ENCODE data around the gene DNAJC19. TPM values are rescaled to one million over a fixed set of nuclear protein-coding genes. Genes with fewer than 3 reads are reported as not detected.

Gene DNAJC19
- total RNA-seq, 4 donors from 2014 or later = 24.6 to 67.6 (median 46.0) TPM

- Histone ChIP-seq H3K9me3 (no peaks in the 10 kb centered on the region), H3K4me1 (peaks cover 0 to 40% (median 10%) of the 10 kb centered on the region in 3 donors), H3K27ac (peak overlapping the region in 1 of 4 donors; percentile 15), H3K4me3 (no peak overlapping the region), H3K36me3 (peaks cover 0 to 73% of the 10 kb centered on the region in 2 donors), H3K27me3 (no peaks in the 10 kb centered on the region)
- TF ChIP-seq EP300 (IDR thresholded peaks at IDR 0.05) (no peak), CTCF (IDR thresholded peaks at IDR 0.05) (no peak), POLR2AphosphoS5 (IDR thresholded peaks at IDR 0.05) (no peak), POLR2A (IDR thresholded peaks at IDR 0.05) (no peak)
- no peak for ATAC-seq
Measured at GRCh38 chr3:180980611-180981010, 8.9 kb downstream of the DNAJC19 start.

- Histone ChIP-seq H3K27me3 (no peaks in the 10 kb centered on the region), H3K4me1 (peaks cover 0 to 40% (median 10%) of the 10 kb centered on the region in 3 donors), H3K9me3 (no peaks in the 10 kb centered on the region), H3K36me3 (peaks cover 0 to 73% of the 10 kb centered on the region in 2 donors), H3K4me3 (no peak overlapping the region), H3K27ac (peak overlapping the region in 1 of 4 donors; percentile 15)
- no peak for ATAC-seq
- no peak for TF ChIP-seq EP300 (IDR thresholded peaks at IDR 0.05)
- no peak for TF ChIP-seq POLR2A (IDR thresholded peaks at IDR 0.05)
- TF ChIP-seq CTCF (IDR thresholded peaks at IDR 0.05) = no peak
- TF ChIP-seq POLR2AphosphoS5 (IDR thresholded peaks at IDR 0.05) = no peak
Measured at GRCh38 chr3:180979961-180980360, 9.6 kb downstream of the DNAJC19 start.

- Histone ChIP-seq H3K27me3 (no peaks in the 10 kb centered on the region), H3K36me3 (peaks cover 0 to 62% of the 10 kb centered on the region in 2 donors), H3K4me3 (no peak overlapping the region), H3K9me3 (no peaks in the 10 kb centered on the region), H3K4me1 (peaks cover 0 to 33% (median 7%) of the 10 kb centered on the region in 3 donors), H3K27ac (no peak overlapping the region)
- no peak for ATAC-seq
- TF ChIP-seq EP300 (IDR thresholded peaks at IDR 0.05) = no peak
- no peak for TF ChIP-seq POLR2AphosphoS5 (IDR thresholded peaks at IDR 0.05)
- no peak for TF ChIP-seq CTCF (IDR thresholded peaks at IDR 0.05)
- TF ChIP-seq POLR2A (IDR thresholded peaks at IDR 0.05) = no peak
Measured at GRCh38 chr3:180977498-180977897, 12.0 kb downstream of the DNAJC19 start.

GRCh38 chr3:180974286-180974685 is 15.2 kb downstream of the DNAJC19 start:
- no peak for TF ChIP-seq CTCF (IDR thresholded peaks at IDR 0.05)
- TF ChIP-seq POLR2AphosphoS5 (IDR thresholded peaks at IDR 0.05) = no peak
- TF ChIP-seq EP300 (IDR thresholded peaks at IDR 0.05) = no peak
- TF ChIP-seq POLR2A (IDR thresholded peaks at IDR 0.05) = no peak
- no peak overlapping the region for H3K4me3 ChIP-seq
- H3K36me3 ChIP-seq = peaks cover 0 to 77% of the 10 kb centered on the region in 2 donors
- WGBS, 2 donors (ENCODE audit: low coverage in 1 of 2) = 75 to 94% methylated on average over 2 to 3 of the region's 6 CpGs
- no peaks in the 10 kb centered on the region for H3K27me3 ChIP-seq
- H3K27ac ChIP-seq = no peak overlapping the region
- no peak for ATAC-seq
- H3K4me1 ChIP-seq = peaks cover 0 to 5% (median 0%) of the 10 kb centered on the region in 3 donors
- no peaks in the 10 kb centered on the region for H3K9me3 ChIP-seq

GRCh38 chr3:180973543-180973942 is 16.0 kb downstream of the DNAJC19 start:
- Histone ChIP-seq H3K27me3 (no peaks in the 10 kb centered on the region), H3K36me3 (peaks cover 0 to 78% of the 10 kb centered on the region in 2 donors), H3K4me1 (peaks cover 0 to 5% (median 0%) of the 10 kb centered on the region in 3 donors), H3K4me3 (no peak overlapping the region), H3K27ac (no peak overlapping the region), H3K9me3 (no peaks in the 10 kb centered on the region)
- TF ChIP-seq POLR2A (IDR thresholded peaks at IDR 0.05) (no peak), EP300 (IDR thresholded peaks at IDR 0.05) (no peak), CTCF (IDR thresholded peaks at IDR 0.05) (no peak), POLR2AphosphoS5 (IDR thresholded peaks at IDR 0.05) (no peak)
- ATAC-seq = no peak
- WGBS, 2 donors (ENCODE audit: low coverage in 1 of 2) = 73 to 96% methylated on average over 2 of the region's 2 CpGs
